ENCODE results near the gene HMX1.

Gene HMX1

GRCh38 chr4:8866421-8866820, 5.2 kb downstream of the HMX1 start:
- no peak overlapping the region for H4K8ac ChIP-seq (ENCODE audit: low read depth, low read length)
- no peak overlapping the region for H3K4me3 ChIP-seq (ENCODE audit: low read length)
- no peak for DNase-seq
- no peak overlapping the region for H3K4ac ChIP-seq (ENCODE audit: low read depth, low read length)
- no peak overlapping the region for H2AK5ac ChIP-seq (ENCODE audit: low read length)
- H3K4me2 ChIP-seq (ENCODE audit: low read length), result no peak overlapping the region
- no peak overlapping the region for H3K27ac ChIP-seq (ENCODE audit: low read depth, low read length)
- no peaks in the 10 kb centered on the region for H3K79me1 ChIP-seq (ENCODE audit: low read length)
- H3K9ac ChIP-seq (ENCODE audit: low read length), result no peak overlapping the region
- H3K4me1 ChIP-seq (ENCODE audit: control insufficient read depth, low read depth, low read length), result peaks cover 2% of the 10 kb centered on the region
- no peak overlapping the region for H3K18ac ChIP-seq (ENCODE audit: low read length)
- no peak overlapping the region for H2BK15ac ChIP-seq (replicated peaks; ENCODE audit: low read depth)
- H3K23ac ChIP-seq (ENCODE audit: low read length), result no peak overlapping the region
- H2BK5ac ChIP-seq (ENCODE audit: low read length), result no peak overlapping the region
- H3K79me2 ChIP-seq (ENCODE audit: control insufficient read depth, insufficient read depth, low read length), result no peaks in the 10 kb centered on the region
- no peak overlapping the region for H2BK120ac ChIP-seq (ENCODE audit: low read depth, low read length)
- no CpG with 5 or more reads among the region's 12 CpGs for WGBS (ENCODE audit: extremely low coverage, insufficient coverage, low lambda C conversion rate)
- H3K56ac ChIP-seq (ENCODE audit: low read length), result no peak overlapping the region
- no peaks in the 10 kb centered on the region for H3K36me3 ChIP-seq (ENCODE audit: control insufficient read depth, insufficient read depth, low read length)
- H3K27me3 ChIP-seq (ENCODE audit: insufficient read depth, low read length, poor library complexity), result peaks cover 92% of the 10 kb centered on the region
- H4K5ac ChIP-seq (ENCODE audit: low read length), result no peak overlapping the region

GRCh38 chr4:8865681-8866310, 5.8 kb downstream of the HMX1 start:
- Histone ChIP-seq H4K5ac (ENCODE audit: low read length) (no peak overlapping the region), H3K9ac (ENCODE audit: low read length) (no peak overlapping the region), H3K27me3 (ENCODE audit: insufficient read depth, low read length, poor library complexity) (peaks cover 89% of the 10 kb centered on the region), H3K4ac (ENCODE audit: low read depth, low read length) (no peak overlapping the region), H3K4me2 (ENCODE audit: low read length) (no peak overlapping the region), H2BK120ac (ENCODE audit: low read depth, low read length) (no peak overlapping the region), H2BK15ac (replicated peaks; ENCODE audit: low read depth) (no peak overlapping the region), H3K79me1 (ENCODE audit: low read length) (no peaks in the 10 kb centered on the region), H3K36me3 (ENCODE audit: control insufficient read depth, insufficient read depth, low read length) (no peaks in the 10 kb centered on the region), H3K23ac (ENCODE audit: low read length) (no peak overlapping the region), H3K4me1 (ENCODE audit: control insufficient read depth, low read depth, low read length) (peaks cover 2% of the 10 kb centered on the region), H2AK5ac (ENCODE audit: low read length) (no peak overlapping the region), H3K27ac (ENCODE audit: low read depth, low read length) (no peak overlapping the region), H3K79me2 (ENCODE audit: control insufficient read depth, insufficient read depth, low read length) (no peaks in the 10 kb centered on the region), H3K56ac (ENCODE audit: low read length) (no peak overlapping the region), H4K8ac (ENCODE audit: low read depth, low read length) (no peak overlapping the region), H3K4me3 (ENCODE audit: low read length) (no peak overlapping the region), H3K18ac (ENCODE audit: low read length) (no peak overlapping the region), H2BK5ac (ENCODE audit: low read length) (no peak overlapping the region)
- WGBS (ENCODE audit: extremely low coverage, insufficient coverage, low lambda C conversion rate), result no CpG with 5 or more reads among the region's 18 CpGs
- no peak for DNase-seq

- DNase-seq, result no peak
- Histone ChIP-seq H3K4ac (ENCODE audit: low read depth, low read length) (no peak overlapping the region), H3K4me3 (ENCODE audit: low read length) (no peak overlapping the region), H3K36me3 (ENCODE audit: control insufficient read depth, insufficient read depth, low read length) (no peaks in the 10 kb centered on the region), H3K56ac (ENCODE audit: low read length) (no peak overlapping the region), H3K79me2 (ENCODE audit: control insufficient read depth, insufficient read depth, low read length) (no peaks in the 10 kb centered on the region), H3K18ac (ENCODE audit: low read length) (no peak overlapping the region), H3K4me1 (ENCODE audit: control insufficient read depth, low read depth, low read length) (peaks cover 2% of the 10 kb centered on the region), H3K27ac (ENCODE audit: low read depth, low read length) (no peak overlapping the region), H2BK15ac (replicated peaks; ENCODE audit: low read depth) (no peak overlapping the region), H2BK120ac (ENCODE audit: low read depth, low read length) (no peak overlapping the region), H3K9ac (ENCODE audit: low read length) (no peak overlapping the region), H4K8ac (ENCODE audit: low read depth, low read length) (no peak overlapping the region), H3K79me1 (ENCODE audit: low read length) (no peaks in the 10 kb centered on the region), H3K27me3 (ENCODE audit: insufficient read depth, low read length, poor library complexity) (peaks cover 82% of the 10 kb centered on the region), H4K5ac (ENCODE audit: low read length) (no peak overlapping the region), H3K4me2 (ENCODE audit: low read length) (no peak overlapping the region), H3K23ac (ENCODE audit: low read length) (no peak overlapping the region), H2AK5ac (ENCODE audit: low read length) (no peak overlapping the region), H2BK5ac (ENCODE audit: low read length) (no peak overlapping the region)
- WGBS (ENCODE audit: extremely low coverage, insufficient coverage, low lambda C conversion rate), result no CpG with 5 or more reads among the region's 32 CpGs
Observed at GRCh38 chr4:8864912-8865680, 6.5 kb downstream of the HMX1 start.

GRCh38 chr4:8863686-8864682, 7.7 kb downstream of the HMX1 start:
- no peak overlapping the region for H2BK120ac ChIP-seq (ENCODE audit: low read depth, low read length)
- H3K4me1 ChIP-seq (ENCODE audit: control insufficient read depth, low read depth, low read length), result peaks cover 3% of the 10 kb centered on the region
- no peak overlapping the region for H2BK5ac ChIP-seq (ENCODE audit: low read length)
- no peak for DNase-seq
- H3K27me3 ChIP-seq (ENCODE audit: insufficient read depth, low read length, poor library complexity), result peaks cover 80% of the 10 kb centered on the region
- H3K36me3 ChIP-seq (ENCODE audit: control insufficient read depth, insufficient read depth, low read length), result no peaks in the 10 kb centered on the region
- no peak overlapping the region for H3K9ac ChIP-seq (ENCODE audit: low read length)
- no CpG with 5 or more reads among the region's 31 CpGs for WGBS (ENCODE audit: extremely low coverage, insufficient coverage, low lambda C conversion rate)
- no peak overlapping the region for H3K4ac ChIP-seq (ENCODE audit: low read depth, low read length)
- H3K4me2 ChIP-seq (ENCODE audit: low read length), result no peak overlapping the region
- H2BK15ac ChIP-seq (replicated peaks; ENCODE audit: low read depth), result no peak overlapping the region
- H3K23ac ChIP-seq (ENCODE audit: low read length), result peak overlapping the region; percentile 29
- no peak overlapping the region for H4K8ac ChIP-seq (ENCODE audit: low read depth, low read length)
- H3K79me1 ChIP-seq (ENCODE audit: low read length), result no peaks in the 10 kb centered on the region
- no peak overlapping the region for H3K56ac ChIP-seq (ENCODE audit: low read length)
- H3K27ac ChIP-seq (ENCODE audit: low read depth, low read length), result no peak overlapping the region
- H4K5ac ChIP-seq (ENCODE audit: low read length), result no peak overlapping the region
- H3K79me2 ChIP-seq (ENCODE audit: control insufficient read depth, insufficient read depth, low read length), result no peaks in the 10 kb centered on the region
- no peak overlapping the region for H2AK5ac ChIP-seq (ENCODE audit: low read length)
- H3K18ac ChIP-seq (ENCODE audit: low read length), result no peak overlapping the region
- no peak overlapping the region for H3K4me3 ChIP-seq (ENCODE audit: low read length)

GRCh38 chr4:8862800-8863685, 8.6 kb downstream of the HMX1 start:
- H3K4me1 ChIP-seq (ENCODE audit: control insufficient read depth, low read depth, low read length), result peaks cover 3% of the 10 kb centered on the region
- H3K23ac ChIP-seq (ENCODE audit: low read length), result peak overlapping the region; percentile 66
- H3K27ac ChIP-seq (ENCODE audit: low read depth, low read length), result no peak overlapping the region
- no peaks in the 10 kb centered on the region for H3K79me2 ChIP-seq (ENCODE audit: control insufficient read depth, insufficient read depth, low read length)
- peak overlapping the region; percentile 70 for H3K56ac ChIP-seq (ENCODE audit: low read length)
- no peak overlapping the region for H3K4ac ChIP-seq (ENCODE audit: low read depth, low read length)
- no peak overlapping the region for H2AK5ac ChIP-seq (ENCODE audit: low read length)
- H4K5ac ChIP-seq (ENCODE audit: low read length), result no peak overlapping the region
- no peaks in the 10 kb centered on the region for H3K36me3 ChIP-seq (ENCODE audit: control insufficient read depth, insufficient read depth, low read length)
- H2BK5ac ChIP-seq (ENCODE audit: low read length), result no peak overlapping the region
- no peak for DNase-seq
- H3K9ac ChIP-seq (ENCODE audit: low read length), result peak overlapping the region; percentile 38
- H3K4me3 ChIP-seq (ENCODE audit: low read length), result no peak overlapping the region
- peak overlapping the region; percentile 34 for H3K4me2 ChIP-seq (ENCODE audit: low read length)
- no peak overlapping the region for H2BK15ac ChIP-seq (replicated peaks; ENCODE audit: low read depth)
- H3K27me3 ChIP-seq (ENCODE audit: insufficient read depth, low read length, poor library complexity), result peaks cover 78% of the 10 kb centered on the region
- no peak overlapping the region for H2BK120ac ChIP-seq (ENCODE audit: low read depth, low read length)
- no CpG with 5 or more reads among the region's 41 CpGs for WGBS (ENCODE audit: extremely low coverage, insufficient coverage, low lambda C conversion rate)
- H4K8ac ChIP-seq (ENCODE audit: low read depth, low read length), result no peak overlapping the region
- no peak overlapping the region for H3K18ac ChIP-seq (ENCODE audit: low read length)
- no peaks in the 10 kb centered on the region for H3K79me1 ChIP-seq (ENCODE audit: low read length)
